ENCODE data around the gene TUSC2. TPM values are rescaled to one million over a fixed set of nuclear protein-coding genes. Genes with fewer than 3 reads are reported as not detected.

TUSC2 gene
- total RNA-seq, 2 experiments from 2014 or later: 23.1 to 24.7 TPM

Other genes with a start within 250 kb of the TUSC2 start
- 100 to 1,000 TPM; 324 to 330 TPM for gene RBM5, start 239.3 kb downstream of the TUSC2 start, total RNA-seq
- 1 to 10 TPM in 1 of 2 experiments, under 1 TPM in 1; 0.22 to 1.1 TPM for gene SEMA3F, start 172.9 kb downstream of the TUSC2 start, total RNA-seq
- gene GNAT1, start 136.6 kb downstream of the TUSC2 start, total RNA-seq: under 1 TPM; 0.11 to 0.28 TPM
- gene SLC38A3, start 123.0 kb downstream of the TUSC2 start, total RNA-seq: 1 to 10 TPM; 1.0 to 1.1 TPM
- 100 to 1,000 TPM; 204 to 217 TPM for gene GNAI2, start 92.0 kb downstream of the TUSC2 start, total RNA-seq
- gene SEMA3B, start 59.1 kb downstream of the TUSC2 start, total RNA-seq: 1 to 10 TPM; 1.9 to 2.0 TPM
- under 1 TPM in 1 of 2 experiments, not detected in 1; 0.22 TPM for gene LSMEM2, start 49.1 kb downstream of the TUSC2 start, total RNA-seq
- gene IFRD2, start 35.8 kb downstream of the TUSC2 start, total RNA-seq: 10 to 100 TPM; 30.0 to 30.4 TPM
- 1 to 10 TPM; 3.0 to 3.2 TPM for gene HYAL3, start 28.8 kb downstream of the TUSC2 start, total RNA-seq
- 10 to 100 TPM; 47.0 to 48.8 TPM for gene NAA80, start 28.8 kb downstream of the TUSC2 start, total RNA-seq
- gene HYAL1, start 24.6 kb downstream of the TUSC2 start, total RNA-seq: under 1 TPM in 1 of 2 experiments, not detected in 1; 0.38 TPM
- gene HYAL2, start 5.5 kb downstream of the TUSC2 start, total RNA-seq: 1 to 10 TPM; 1.1 to 1.2 TPM
- gene RASSF1, start 12.6 kb upstream of the TUSC2 start, total RNA-seq: 10 to 100 TPM; 68.0 to 71.2 TPM
- gene ZMYND10, start 17.5 kb upstream of the TUSC2 start, total RNA-seq: 1 to 10 TPM; 1.7 to 1.8 TPM
- 10 to 100 TPM; 29.4 to 33.2 TPM for gene NPRL2, start 22.6 kb upstream of the TUSC2 start, total RNA-seq
- gene CYB561D2, start 22.6 kb upstream of the TUSC2 start, total RNA-seq: 10 to 100 TPM; 19.8 TPM
- gene TMEM115, start 31.3 kb upstream of the TUSC2 start, total RNA-seq: 10 to 100 TPM; 19.0 to 19.9 TPM
- 1 to 10 TPM; 2.5 to 3.8 TPM for gene CACNA2D2, start 175.4 kb upstream of the TUSC2 start, total RNA-seq
- 1 to 10 TPM; 3.9 to 5.2 TPM for gene C3orf18, start 239.5 kb upstream of the TUSC2 start, total RNA-seq
- gene HEMK1, start 241.3 kb upstream of the TUSC2 start, total RNA-seq: 10 to 100 TPM; 12.4 to 14.6 TPM

Measured in CD4-positive, alpha-beta T cell (primary cell).